ENCODE data around the gene CPSF7. TPM values are rescaled to one million over a fixed set of nuclear protein-coding genes. Genes with fewer than 3 reads are reported as not detected.
A peak's percentile ranks its signal among the peaks of the same experiment; 100 is the strongest.
"Not testable (repeated sequence)": the region's sequence is repeated elsewhere in the genome, so short reads cannot be mapped to it uniquely, and the experiment has no call there.

Gene CPSF7
- total RNA-seq, 2 donors from 2014 or later: 56.2 to 65.8 TPM

- intact Hi-C loops (cut with DNase I): no loop called here
- peaks cover 8% of the 10 kb centered on the region for H3K36me3 ChIP-seq
- H3K9me3 ChIP-seq: no peaks in the 10 kb centered on the region
- no peaks in the 10 kb centered on the region for H3K27me3 ChIP-seq
- H3K9ac ChIP-seq (ENCODE audit: low read depth in 2 of 2, low read length in 2 of 2): no peak overlapping the region
- DNase-seq: no peak
- TF ChIP-seq CTCF (IDR thresholded peaks at IDR 0.05): no peak
- H3K4me3 ChIP-seq: no peak overlapping the region
- no peaks in the 10 kb centered on the region for H3K4me1 ChIP-seq
- no peak overlapping the region for H3K27ac ChIP-seq
Observed at GRCh38 chr11:61401573-61401972, 28.2 kb downstream of the CPSF7 start.

GRCh38 chr11:61401173-61401572 lies 28.6 kb downstream of the CPSF7 start:
- no peaks in the 10 kb centered on the region for H3K4me1 ChIP-seq
- H3K36me3 ChIP-seq: peaks cover 7% of the 10 kb centered on the region
- H3K27me3 ChIP-seq: no peaks in the 10 kb centered on the region
- intact Hi-C loops (cut with DNase I): no loop called here
- H3K27ac ChIP-seq: no peak overlapping the region
- no peak overlapping the region for H3K9ac ChIP-seq (ENCODE audit: low read depth in 2 of 2, low read length in 2 of 2)
- no peaks in the 10 kb centered on the region for H3K9me3 ChIP-seq
- DNase-seq: no peak
- H3K4me3 ChIP-seq: no peak overlapping the region
- TF ChIP-seq CTCF (IDR thresholded peaks at IDR 0.05): no peak

GRCh38 chr11:61392981-61393595 lies 36.7 kb downstream of the CPSF7 start:
- no peaks in the 10 kb centered on the region for H3K9me3 ChIP-seq
- H3K4me1 ChIP-seq: peaks cover 4% of the 10 kb centered on the region
- peak; percentile 34 for DNase-seq
- H3K36me3 ChIP-seq: no peaks in the 10 kb centered on the region
- peak overlapping the region; percentile 90 to 92 for H3K9ac ChIP-seq (ENCODE audit: low read depth in 2 of 2, low read length in 2 of 2)
- no peaks in the 10 kb centered on the region for H3K27me3 ChIP-seq
- peak overlapping the region; percentile 70 for H3K27ac ChIP-seq
- TF ChIP-seq CTCF (IDR thresholded peaks at IDR 0.05): no peak
- intact Hi-C loops (cut with DNase I): no loop called here
- H3K4me3 ChIP-seq: peak overlapping the region; percentile 69

- Histone ChIP-seq H3K27me3 (no peaks in the 10 kb centered on the region), H3K9me3 (no peaks in the 10 kb centered on the region), H3K27ac (no peak overlapping the region), H3K4me3 (no peak overlapping the region), H3K9ac (ENCODE audit: low read depth in 2 of 2, low read length in 2 of 2) (no peak overlapping the region), H3K36me3 (no peaks in the 10 kb centered on the region), H3K4me1 (peaks cover 4% of the 10 kb centered on the region)
- intact Hi-C loops (cut with DNase I): no loop called here
- TF ChIP-seq CTCF (IDR thresholded peaks at IDR 0.05): no peak
- DNase-seq: no peak
Observed at GRCh38 chr11:61390161-61390560, 39.6 kb downstream of the CPSF7 start.

GRCh38 chr11:61384271-61385242 lies 45.2 kb downstream of the CPSF7 start:
- Histone ChIP-seq H3K9ac (ENCODE audit: low read depth in 2 of 2, low read length in 2 of 2) (peak overlapping the region in 1 of 2 donors; percentile 23), H3K9me3 (no peaks in the 10 kb centered on the region), H3K27ac (no peak overlapping the region), H3K27me3 (no peaks in the 10 kb centered on the region), H3K4me3 (no peak overlapping the region), H3K4me1 (no peaks in the 10 kb centered on the region), H3K36me3 (no peaks in the 10 kb centered on the region)
- no peak for TF ChIP-seq CTCF (IDR thresholded peaks at IDR 0.05)
- intact Hi-C loops (cut with DNase I): loop anchor here (1.0 to 10.0 kb wide), 2 partner anchors 48 to 130 kb away; no protein-coding TSS in a partner anchor
- no peak for DNase-seq

GRCh38 chr11:61383859-61384258 lies 45.9 kb downstream of the CPSF7 start:
- intact Hi-C loops (cut with DNase I): loop anchor here (10.0 kb wide), 1 partner anchor 129 kb away; no protein-coding TSS in a partner anchor
- not testable (repeated sequence) for H3K27me3 ChIP-seq; H3K9ac ChIP-seq (ENCODE audit: low read depth in 2 of 2, low read length in 2 of 2); H3K27ac ChIP-seq; H3K4me3 ChIP-seq; H3K4me1 ChIP-seq; H3K36me3 ChIP-seq; H3K9me3 ChIP-seq; DNase-seq

All from colonic mucosa (tissue), 4 donors.